ENCODE results near the gene SMC5. TPM values are rescaled to one million over a fixed set of nuclear protein-coding genes. Genes with fewer than 3 reads are reported as not detected.
A peak's percentile ranks its signal among the peaks of the same experiment; 100 is the strongest.

Gene SMC5
- total RNA-seq, 1 experiment from 2014 or later = 41.9 TPM

- intact Hi-C loops (cut with micrococcal nuclease; ENCODE audit: unreplicated experiment) = no loop called here
- CTCF ChIA-PET = no interaction called here
These were observed 30.2 kb upstream of the SMC5 start for GRCh38 chr9:70228611-70229010.

GRCh38 chr9:70229026-70229425 is 29.8 kb upstream of the SMC5 start:
- Histone ChIP-seq H3K9me2 (ENCODE audit: insufficient read depth) (no peaks in the 10 kb centered on the region), H3K9me3 (ENCODE audit: insufficient read depth, low read depth) (no peaks in the 10 kb centered on the region), H3F3A (ENCODE audit: insufficient read depth, low read depth) (no peaks in the 10 kb centered on the region), H4K20me1 (ENCODE audit: insufficient read depth) (no peaks in the 10 kb centered on the region), H3K27me3 (ENCODE audit: insufficient read depth, low read depth) (no peaks in the 10 kb centered on the region), H2AFZ (no peak overlapping the region), H3K79me2 (ENCODE audit: low read depth) (no peaks in the 10 kb centered on the region), H3K4me1 (replicated peaks; ENCODE audit: insufficient read depth) (no peaks in the 10 kb centered on the region), H3K4me3 (no peak overlapping the region), H3K27ac (no peak overlapping the region), H3K36me3 (ENCODE audit: low read depth) (no peaks in the 10 kb centered on the region), H3K4me2 (no peak overlapping the region)
- no peak for TF ChIP-seq EZH2 (IDR thresholded peaks at IDR 0.05; ENCODE audit: low read depth)
- TF ChIP-seq, protein P1, sequence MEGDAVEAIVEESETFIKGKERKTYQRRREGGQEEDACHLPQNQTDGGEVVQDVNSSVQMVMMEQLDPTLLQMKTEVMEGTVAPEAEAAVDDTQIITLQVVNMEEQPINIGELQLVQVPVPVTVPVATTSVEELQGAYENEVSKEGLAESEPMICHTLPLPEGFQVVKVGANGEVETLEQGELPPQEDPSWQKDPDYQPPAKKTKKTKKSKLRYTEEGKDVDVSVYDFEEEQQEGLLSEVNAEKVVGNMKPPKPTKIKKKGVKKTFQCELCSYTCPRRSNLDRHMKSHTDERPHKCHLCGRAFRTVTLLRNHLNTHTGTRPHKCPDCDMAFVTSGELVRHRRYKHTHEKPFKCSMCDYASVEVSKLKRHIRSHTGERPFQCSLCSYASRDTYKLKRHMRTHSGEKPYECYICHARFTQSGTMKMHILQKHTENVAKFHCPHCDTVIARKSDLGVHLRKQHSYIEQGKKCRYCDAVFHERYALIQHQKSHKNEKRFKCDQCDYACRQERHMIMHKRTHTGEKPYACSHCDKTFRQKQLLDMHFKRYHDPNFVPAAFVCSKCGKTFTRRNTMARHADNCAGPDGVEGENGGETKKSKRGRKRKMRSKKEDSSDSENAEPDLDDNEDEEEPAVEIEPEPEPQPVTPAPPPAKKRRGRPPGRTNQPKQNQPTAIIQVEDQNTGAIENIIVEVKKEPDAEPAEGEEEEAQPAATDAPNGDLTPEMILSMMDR (conservative IDR thresholded peaks at IDR 0.05) = no peak
- ChIA-PET CTCF (no interaction called here), POLR2A (ENCODE audit: unreplicated experiment) (no interaction called here)
- no TSS peak for BruUV-seq (replicated peaks)
- intact Hi-C loops (cut with micrococcal nuclease; ENCODE audit: unreplicated experiment) = no loop called here
- DNase-seq = no peak

More at GRCh38 chr9:70228611-70229010, 30.2 kb upstream of the SMC5 start:
- POLR2A ChIA-PET (ENCODE audit: unreplicated experiment) = interaction anchor here (0.6 kb wide), 1 partner anchor 290 kb away, joined by 4 read pairs; no protein-coding TSS in a partner anchor
- no peak for DNase-seq
- no TSS peak for BruUV-seq (replicated peaks)
- Histone ChIP-seq H3K27me3 (ENCODE audit: insufficient read depth, low read depth) (no peaks in the 10 kb centered on the region), H3K4me1 (replicated peaks; ENCODE audit: insufficient read depth) (no peaks in the 10 kb centered on the region), H3K4me2 (no peak overlapping the region), H4K20me1 (ENCODE audit: insufficient read depth) (no peaks in the 10 kb centered on the region), H3K9me2 (ENCODE audit: insufficient read depth) (no peaks in the 10 kb centered on the region), H3K4me3 (no peak overlapping the region), H3K79me2 (ENCODE audit: low read depth) (no peaks in the 10 kb centered on the region), H3K9me3 (ENCODE audit: insufficient read depth, low read depth) (no peaks in the 10 kb centered on the region), H3K27ac (no peak overlapping the region), H2AFZ (no peak overlapping the region), H3F3A (ENCODE audit: insufficient read depth, low read depth) (no peaks in the 10 kb centered on the region), H3K36me3 (ENCODE audit: low read depth) (no peaks in the 10 kb centered on the region)
- TF ChIP-seq, protein P1 (conservative IDR thresholded peaks at IDR 0.05) = no peak
- no peak for TF ChIP-seq EZH2 (IDR thresholded peaks at IDR 0.05; ENCODE audit: low read depth)

- Histone ChIP-seq H2AFZ (no peak overlapping the region), H3F3A (ENCODE audit: insufficient read depth, low read depth) (no peaks in the 10 kb centered on the region), H3K27me3 (ENCODE audit: insufficient read depth, low read depth) (no peaks in the 10 kb centered on the region), H3K4me3 (no peak overlapping the region), H3K79me2 (ENCODE audit: low read depth) (no peaks in the 10 kb centered on the region), H3K4me1 (replicated peaks; ENCODE audit: insufficient read depth) (no peaks in the 10 kb centered on the region), H3K9me2 (ENCODE audit: insufficient read depth) (no peaks in the 10 kb centered on the region), H3K4me2 (no peak overlapping the region), H3K9me3 (ENCODE audit: insufficient read depth, low read depth) (no peaks in the 10 kb centered on the region), H3K27ac (no peak overlapping the region), H3K36me3 (ENCODE audit: low read depth) (no peaks in the 10 kb centered on the region), H4K20me1 (ENCODE audit: insufficient read depth) (no peaks in the 10 kb centered on the region)
- DNase-seq = no peak
- TF ChIP-seq EZH2 (IDR thresholded peaks at IDR 0.05; ENCODE audit: low read depth) = no peak
- TF ChIP-seq, protein P1 (conservative IDR thresholded peaks at IDR 0.05) = peak; percentile 62
- CTCF ChIA-PET = interaction anchor here (0.6 kb wide), 1 partner anchor 216 kb away, joined by 3 read pairs; no protein-coding TSS in a partner anchor
- POLR2A ChIA-PET (ENCODE audit: unreplicated experiment) = no interaction called here
- intact Hi-C loops (cut with micrococcal nuclease; ENCODE audit: unreplicated experiment) = no loop called here
- no TSS peak for BruUV-seq (replicated peaks)
These were observed 29.2 kb upstream of the SMC5 start for GRCh38 chr9:70229579-70229978.
